Stimulated activated naive CD8-positive, alpha-beta T cell treated with anti-CD3 and anti-CD28 coated beads, Interleukin-15, amount 100 ng/mL, for 72 hours (primary cell): Measurements from ENCODE around the gene POLR2J3.
"Not testable (repeated sequence)": the region's sequence is repeated elsewhere in the genome, so short reads cannot be mapped to it uniquely, and the experiment has no call there.

Experiments
- ATAC-seq: fragments of 150-1000 bp; cut with Tn5 transposase; 2 replicates; pipeline ENCODE4 v1.10.0; 2021; ENCODE audit warnings: mild to moderate bottlenecking, moderate library complexity
- DNase-seq, 2 donors: peaks; one replicate each; pipeline ENCODE4 v3.0.0; 2021 to 2022
- H3K27ac Mint-ChIP-seq, 2 donors: one replicate each; pipeline ENCODE4 v1.8.0; 2022; ENCODE audit warnings: mild to moderate bottlenecking in 2 of 2, mixed read lengths in 2 of 2, moderate library complexity in 2 of 2
- H3K27me3 Mint-ChIP-seq: one replicate; pipeline ENCODE4 v1.8.0; 2022; ENCODE audit warnings: mixed read lengths
- H3K4me1 Mint-ChIP-seq: one replicate; pipeline ENCODE4 v1.8.0; 2022; ENCODE audit warnings: mild to moderate bottlenecking, mixed read lengths
- H3K4me3 Mint-ChIP-seq, 2 donors: one replicate each; pipeline ENCODE4 v1.8.0; 2022; ENCODE audit warnings: mild to moderate bottlenecking in 2 of 2, mixed read lengths in 2 of 2, moderate library complexity in 1 of 2
- H3K9me3 Mint-ChIP-seq, 2 donors: one replicate each; pipeline ENCODE4 v1.8.0; 2022; ENCODE audit warnings: mixed read lengths in 2 of 2

The POLR2J3 gene

GRCh38 chr7:102599699-102600098 lies 27.3 kb upstream of the POLR2J3 start:
- H3K27me3 Mint-ChIP-seq, ATAC-seq, H3K9me3 Mint-ChIP-seq, H3K27ac Mint-ChIP-seq, H3K4me3 Mint-ChIP-seq, DNase-seq, H3K4me1 Mint-ChIP-seq: not testable (repeated sequence)

- not testable (repeated sequence) for H3K9me3 Mint-ChIP-seq, H3K4me1 Mint-ChIP-seq, H3K4me3 Mint-ChIP-seq, ATAC-seq, H3K27ac Mint-ChIP-seq, H3K27me3 Mint-ChIP-seq
- peak in 1 of 2 donors; percentile 9 for DNase-seq
Observed at GRCh38 chr7:102596036-102596435, 23.7 kb upstream of the POLR2J3 start.

- not testable (repeated sequence) for H3K4me1 Mint-ChIP-seq, H3K27me3 Mint-ChIP-seq, DNase-seq, H3K9me3 Mint-ChIP-seq, H3K4me3 Mint-ChIP-seq, H3K27ac Mint-ChIP-seq
- peak; percentile 84 for ATAC-seq
Observed at GRCh38 chr7:102593637-102594334, 21.4 kb upstream of the POLR2J3 start.

DNA sequence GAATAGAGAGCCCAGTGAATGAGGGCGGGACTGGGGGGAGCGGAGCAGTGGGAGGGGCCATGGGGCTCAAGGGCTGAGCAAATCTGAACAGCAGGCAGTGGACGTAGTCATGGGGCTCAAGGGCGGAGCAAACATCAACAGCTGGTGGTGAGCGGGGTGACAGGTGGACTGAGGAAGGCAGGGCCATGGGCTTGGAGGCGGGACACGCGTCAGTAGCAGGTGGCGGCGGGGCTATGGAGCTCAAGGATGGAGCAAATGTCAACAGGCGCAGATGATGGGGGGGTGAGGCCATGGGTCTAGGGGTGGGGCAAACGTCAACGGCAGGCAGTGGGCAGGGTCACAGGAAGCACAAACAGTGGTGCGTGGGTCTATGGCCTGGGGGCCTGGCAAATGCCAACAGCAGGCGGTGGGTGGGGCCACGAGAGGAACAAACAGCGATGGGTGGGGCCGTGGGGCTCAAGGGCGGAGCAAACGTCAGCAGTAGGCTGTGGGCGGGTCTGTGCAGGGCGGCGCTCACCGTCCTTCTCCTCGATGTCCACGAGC lies 20.2 kb upstream of the POLR2J3 start:
- H3K27ac Mint-ChIP-seq, H3K27me3 Mint-ChIP-seq, H3K9me3 Mint-ChIP-seq, H3K4me3 Mint-ChIP-seq, H3K4me1 Mint-ChIP-seq: not testable (repeated sequence)
- peak; percentile 48 to 52 for DNase-seq
- peak; percentile 70 for ATAC-seq

GRCh38 chr7:102589857-102590256 lies 17.5 kb upstream of the POLR2J3 start:
- peak; percentile 41 for ATAC-seq
- H3K27me3 Mint-ChIP-seq, H3K4me1 Mint-ChIP-seq, H3K9me3 Mint-ChIP-seq, H3K4me3 Mint-ChIP-seq, DNase-seq, H3K27ac Mint-ChIP-seq: not testable (repeated sequence)

GRCh38 chr7:102583495-102583894 lies 11.1 kb upstream of the POLR2J3 start:
- not testable (repeated sequence) for H3K27ac Mint-ChIP-seq, ATAC-seq, H3K27me3 Mint-ChIP-seq, H3K4me3 Mint-ChIP-seq, H3K9me3 Mint-ChIP-seq, DNase-seq, H3K4me1 Mint-ChIP-seq

DNA sequence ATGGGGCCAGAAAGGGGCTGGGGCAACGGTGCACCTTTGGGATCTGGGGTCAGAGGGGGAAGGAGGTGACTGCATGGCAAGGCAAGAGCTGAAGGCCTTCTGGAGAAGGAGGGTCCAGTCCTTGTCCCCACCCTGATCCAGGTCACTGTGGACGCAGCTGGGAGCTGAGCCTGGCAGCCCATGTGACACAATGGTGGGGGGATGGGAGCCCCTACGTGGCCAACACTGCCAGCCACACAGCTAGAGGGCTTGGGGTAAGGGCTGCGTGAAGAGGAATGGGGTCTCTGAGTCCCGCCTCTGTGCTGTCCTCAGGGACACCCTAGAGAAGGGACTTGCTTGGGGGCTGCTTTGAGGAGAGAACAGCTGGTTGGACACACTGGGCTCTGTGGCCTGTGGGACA lies 9.3 kb upstream of the POLR2J3 start:
- H3K27me3 Mint-ChIP-seq, H3K27ac Mint-ChIP-seq, ATAC-seq, DNase-seq, H3K4me3 Mint-ChIP-seq, H3K9me3 Mint-ChIP-seq, H3K4me1 Mint-ChIP-seq: not testable (repeated sequence)

- H3K27me3 Mint-ChIP-seq, H3K9me3 Mint-ChIP-seq, H3K27ac Mint-ChIP-seq, H3K4me1 Mint-ChIP-seq, H3K4me3 Mint-ChIP-seq: not testable (repeated sequence)
- ATAC-seq (peak; percentile 16), DNase-seq (peak in 1 of 2 donors; percentile 15)
Observed at GRCh38 chr7:102578486-102578885, 6.1 kb upstream of the POLR2J3 start.

DNA sequence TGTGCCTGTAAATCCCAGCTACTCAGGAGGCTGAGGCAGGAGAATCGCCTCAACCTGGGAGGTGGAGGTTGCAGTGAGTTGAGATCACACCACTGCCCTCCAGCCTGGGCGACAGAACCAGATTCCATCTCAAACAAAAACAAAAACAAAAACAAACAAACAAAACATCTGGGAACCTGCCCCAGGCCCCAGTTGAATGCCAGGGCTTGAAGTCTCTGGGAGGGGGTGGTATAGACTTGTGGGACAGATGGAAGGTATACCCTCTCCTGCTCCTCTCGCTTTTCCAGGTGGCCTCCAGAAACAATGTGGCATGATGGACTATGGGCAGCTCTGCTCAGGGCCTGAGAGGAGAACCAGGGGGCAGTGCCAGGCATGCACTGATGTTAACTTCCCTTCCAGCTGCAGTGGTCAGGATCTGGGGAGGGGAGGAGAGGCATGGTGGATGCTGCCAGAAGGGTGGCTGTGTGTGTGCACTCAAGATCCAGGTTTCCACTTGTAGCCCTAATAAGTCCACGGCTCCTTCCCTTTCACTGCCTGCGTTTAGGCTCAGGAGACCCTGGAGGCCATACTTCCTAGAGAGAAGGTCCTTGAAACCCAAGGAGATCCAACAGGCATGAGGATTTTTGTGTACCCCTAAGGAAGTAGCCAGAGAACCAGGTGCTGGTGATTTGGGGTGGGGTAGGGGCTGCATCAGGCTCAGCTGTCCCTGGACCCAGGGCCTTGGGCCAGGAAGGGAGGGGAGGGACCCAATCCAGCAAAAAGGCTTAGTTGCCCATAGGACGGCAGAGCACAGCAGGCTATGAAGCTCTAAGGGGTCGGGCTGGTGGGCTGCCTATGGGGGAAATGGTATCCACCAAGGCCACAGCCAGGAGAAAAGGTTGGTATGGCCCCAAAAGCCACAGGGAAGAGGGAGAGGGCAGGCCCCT lies 5.2 kb upstream of the POLR2J3 start:
- H3K27ac Mint-ChIP-seq, H3K4me1 Mint-ChIP-seq, H3K4me3 Mint-ChIP-seq, H3K27me3 Mint-ChIP-seq, H3K9me3 Mint-ChIP-seq: not testable (repeated sequence)
- ATAC-seq (peak; percentile 21), DNase-seq (peak in 1 of 2 donors; percentile 16)

GRCh38 chr7:102576363-102576762 lies 4.0 kb upstream of the POLR2J3 start:
- not testable (repeated sequence) for H3K4me1 Mint-ChIP-seq, ATAC-seq

GRCh38 chr7:102574607-102575006 lies 2.2 kb upstream of the POLR2J3 start:
- ATAC-seq, H3K4me1 Mint-ChIP-seq, DNase-seq, H3K27ac Mint-ChIP-seq, H3K27me3 Mint-ChIP-seq, H3K4me3 Mint-ChIP-seq, H3K9me3 Mint-ChIP-seq: not testable (repeated sequence)

More at GRCh38 chr7:102576363-102576762, 4.0 kb upstream of the POLR2J3 start:
- H3K9me3 Mint-ChIP-seq, H3K27ac Mint-ChIP-seq, DNase-seq, H3K27me3 Mint-ChIP-seq, H3K4me3 Mint-ChIP-seq: not testable (repeated sequence)

- not testable (repeated sequence) for H3K27ac Mint-ChIP-seq, H3K9me3 Mint-ChIP-seq, H3K27me3 Mint-ChIP-seq, H3K4me1 Mint-ChIP-seq, H3K4me3 Mint-ChIP-seq, ATAC-seq
- peak in 1 of 2 donors; percentile 12 for DNase-seq
Observed at GRCh38 chr7:102568620-102569019, 3.8 kb downstream of the POLR2J3 start.

- DNase-seq, H3K27me3 Mint-ChIP-seq, H3K4me3 Mint-ChIP-seq, H3K27ac Mint-ChIP-seq, H3K4me1 Mint-ChIP-seq, H3K9me3 Mint-ChIP-seq: not testable (repeated sequence)
- peak; percentile 25 for ATAC-seq
Observed at GRCh38 chr7:102550808-102551422, 21.5 kb downstream of the POLR2J3 start, which contains the start of gene SPDYE2. Gene SPDYE2 (plus strand): TSS chr7:102551226. CDS start chr7:102553256, 2,030 bp downstream.

- DNase-seq, H3K9me3 Mint-ChIP-seq, H3K4me1 Mint-ChIP-seq, H3K27ac Mint-ChIP-seq, H3K4me3 Mint-ChIP-seq, H3K27me3 Mint-ChIP-seq, ATAC-seq: not testable (repeated sequence)
Observed at GRCh38 chr7:102546353-102546752, 26.0 kb downstream of the POLR2J3 start.

DNA sequence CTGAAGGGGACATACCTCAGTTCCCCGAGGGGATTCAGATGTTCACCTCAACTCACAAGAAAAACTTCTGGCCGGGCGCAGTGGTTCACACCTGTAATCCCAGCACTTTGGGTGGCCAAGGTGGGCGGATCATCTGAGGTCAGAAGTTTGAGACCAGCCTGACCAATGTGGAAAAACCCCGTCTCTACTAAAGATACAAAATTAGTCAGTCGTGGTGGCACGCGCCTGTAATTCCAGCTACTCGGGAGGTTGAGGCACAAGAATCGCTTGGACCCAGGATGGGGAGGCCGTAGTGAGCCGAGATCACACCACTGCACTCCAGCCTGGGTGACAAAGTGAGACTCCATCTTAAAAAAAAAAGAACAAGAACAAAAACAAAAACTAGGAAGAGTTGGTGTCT lies 27.1 kb downstream of the POLR2J3 start:
- H3K9me3 Mint-ChIP-seq, H3K27ac Mint-ChIP-seq, ATAC-seq, H3K27me3 Mint-ChIP-seq, H3K4me1 Mint-ChIP-seq, H3K4me3 Mint-ChIP-seq: not testable (repeated sequence)
- DNase-seq = peak in 1 of 2 donors; percentile 36
